Choroid plexus epithelial cell (primary cell): Measurements from ENCODE around the gene CDR2L.
A peak's percentile ranks its signal among the peaks of the same experiment; 100 is the strongest.

Experiments
- DNase-seq: peaks from one replicate; pipeline ENCODE4 v3.0.0-alpha.2; 2010; ENCODE audit warnings: low read depth
- H3K4me3 ChIP-seq: 2 replicates; pipeline ENCODE4 v1.5.1; 2011; ENCODE audit warnings: low read depth, mild to moderate bottlenecking, control low read depth, low read length, moderate library complexity
- TF ChIP-seq, protein P1 (sequence below): conservative IDR thresholded peaks from 2 replicates; pipeline ENCODE4 v1.5.1; 2011; ENCODE audit warnings: low read depth, mild to moderate bottlenecking, control low read depth, inconsistent platforms, low read length, moderate library complexity

CDR2L gene

DNA sequence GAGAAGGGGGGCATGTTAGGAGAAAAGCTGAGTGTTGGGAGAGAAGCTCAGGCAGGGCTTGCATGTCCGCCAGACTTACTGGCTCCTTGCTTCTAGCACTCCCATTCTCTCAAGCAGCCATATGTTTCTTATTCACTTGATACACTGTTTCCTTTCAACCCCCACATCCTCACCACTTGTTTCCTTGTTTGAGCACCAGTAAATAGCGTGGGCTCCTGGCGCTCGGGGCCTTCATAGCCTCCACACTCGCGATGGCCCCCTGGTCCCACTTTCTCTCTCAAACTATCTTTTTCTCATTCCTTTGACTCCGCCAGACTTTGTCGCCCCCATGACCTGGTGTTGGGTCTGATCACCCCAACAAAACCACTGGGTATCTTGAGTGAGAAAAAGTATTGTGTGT is 42.7 kb downstream of the CDR2L start:
- H3K4me3 ChIP-seq = no peak overlapping the region
- TF ChIP-seq, protein P1, sequence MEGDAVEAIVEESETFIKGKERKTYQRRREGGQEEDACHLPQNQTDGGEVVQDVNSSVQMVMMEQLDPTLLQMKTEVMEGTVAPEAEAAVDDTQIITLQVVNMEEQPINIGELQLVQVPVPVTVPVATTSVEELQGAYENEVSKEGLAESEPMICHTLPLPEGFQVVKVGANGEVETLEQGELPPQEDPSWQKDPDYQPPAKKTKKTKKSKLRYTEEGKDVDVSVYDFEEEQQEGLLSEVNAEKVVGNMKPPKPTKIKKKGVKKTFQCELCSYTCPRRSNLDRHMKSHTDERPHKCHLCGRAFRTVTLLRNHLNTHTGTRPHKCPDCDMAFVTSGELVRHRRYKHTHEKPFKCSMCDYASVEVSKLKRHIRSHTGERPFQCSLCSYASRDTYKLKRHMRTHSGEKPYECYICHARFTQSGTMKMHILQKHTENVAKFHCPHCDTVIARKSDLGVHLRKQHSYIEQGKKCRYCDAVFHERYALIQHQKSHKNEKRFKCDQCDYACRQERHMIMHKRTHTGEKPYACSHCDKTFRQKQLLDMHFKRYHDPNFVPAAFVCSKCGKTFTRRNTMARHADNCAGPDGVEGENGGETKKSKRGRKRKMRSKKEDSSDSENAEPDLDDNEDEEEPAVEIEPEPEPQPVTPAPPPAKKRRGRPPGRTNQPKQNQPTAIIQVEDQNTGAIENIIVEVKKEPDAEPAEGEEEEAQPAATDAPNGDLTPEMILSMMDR = no peak
- DNase-seq = no peak

DNA sequence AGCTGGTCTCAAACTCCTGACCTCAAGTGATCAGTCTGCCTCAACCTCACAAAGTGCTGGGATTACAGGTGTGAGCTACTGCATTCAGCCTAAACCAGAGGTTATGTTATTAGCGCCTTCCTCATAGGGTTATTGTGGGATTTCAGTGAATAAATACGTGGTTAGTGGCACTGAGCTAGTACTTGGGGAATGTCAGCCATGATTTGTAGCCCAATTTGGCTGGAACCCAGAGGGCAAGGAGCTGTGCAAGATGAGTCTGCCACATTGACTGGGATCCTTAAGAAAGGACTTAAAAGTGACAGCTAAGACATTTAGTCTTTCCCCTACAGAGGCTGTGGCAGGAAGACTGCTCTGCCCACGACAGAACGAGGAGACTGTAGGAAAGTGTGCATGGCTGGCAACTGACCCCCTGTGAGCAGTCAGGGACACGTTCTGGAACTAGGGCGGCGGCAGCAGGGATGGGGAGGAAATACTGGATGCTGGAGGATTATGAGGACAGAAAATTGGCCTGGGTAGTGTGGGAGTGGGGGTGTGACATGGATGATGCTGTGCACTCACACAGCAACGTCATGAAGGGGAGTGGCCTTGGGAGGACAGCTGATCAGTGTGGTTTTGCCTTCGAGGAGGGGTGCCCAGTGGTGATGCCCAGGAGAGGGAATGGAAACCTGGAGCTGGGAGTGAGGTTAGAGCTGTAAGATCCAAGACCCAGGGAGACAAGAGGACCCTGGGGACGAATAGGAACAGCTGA is 44.7 kb downstream of the CDR2L start:
- TF ChIP-seq, protein P1 = no peak
- DNase-seq = peak; percentile 64
- H3K4me3 ChIP-seq = peak overlapping the region; percentile 43

DNA sequence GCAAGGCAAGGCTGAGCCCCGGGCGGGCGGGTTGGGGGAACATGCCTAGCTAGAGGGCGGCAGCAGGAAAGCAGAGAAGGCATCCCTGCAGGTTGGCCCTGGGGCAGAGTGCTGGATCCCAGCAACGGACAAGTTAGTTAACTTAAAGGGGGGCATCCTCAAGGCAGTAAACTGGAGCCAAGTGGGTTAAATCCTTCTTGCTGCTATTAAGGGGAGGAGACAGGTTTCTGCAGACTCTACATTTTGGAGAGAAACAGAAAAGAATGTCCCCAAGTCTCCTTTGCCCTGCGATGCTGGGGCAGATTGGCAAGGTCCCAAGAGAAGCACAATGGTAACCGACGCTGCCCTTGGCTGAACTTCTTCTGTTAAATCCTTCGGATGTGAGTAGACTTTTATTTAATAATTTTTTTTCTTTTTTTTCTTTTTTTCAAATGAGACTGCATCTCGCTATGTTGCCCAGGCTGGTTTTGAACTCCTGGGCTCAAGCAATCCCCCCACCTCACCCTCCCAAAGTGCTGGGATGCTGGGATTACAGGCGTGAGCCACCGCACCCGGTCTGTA is 45.4 kb downstream of the CDR2L start:
- TF ChIP-seq, protein P1 = no peak
- peak overlapping the region; percentile 88 for H3K4me3 ChIP-seq
- peak; percentile 5 for DNase-seq

DNA sequence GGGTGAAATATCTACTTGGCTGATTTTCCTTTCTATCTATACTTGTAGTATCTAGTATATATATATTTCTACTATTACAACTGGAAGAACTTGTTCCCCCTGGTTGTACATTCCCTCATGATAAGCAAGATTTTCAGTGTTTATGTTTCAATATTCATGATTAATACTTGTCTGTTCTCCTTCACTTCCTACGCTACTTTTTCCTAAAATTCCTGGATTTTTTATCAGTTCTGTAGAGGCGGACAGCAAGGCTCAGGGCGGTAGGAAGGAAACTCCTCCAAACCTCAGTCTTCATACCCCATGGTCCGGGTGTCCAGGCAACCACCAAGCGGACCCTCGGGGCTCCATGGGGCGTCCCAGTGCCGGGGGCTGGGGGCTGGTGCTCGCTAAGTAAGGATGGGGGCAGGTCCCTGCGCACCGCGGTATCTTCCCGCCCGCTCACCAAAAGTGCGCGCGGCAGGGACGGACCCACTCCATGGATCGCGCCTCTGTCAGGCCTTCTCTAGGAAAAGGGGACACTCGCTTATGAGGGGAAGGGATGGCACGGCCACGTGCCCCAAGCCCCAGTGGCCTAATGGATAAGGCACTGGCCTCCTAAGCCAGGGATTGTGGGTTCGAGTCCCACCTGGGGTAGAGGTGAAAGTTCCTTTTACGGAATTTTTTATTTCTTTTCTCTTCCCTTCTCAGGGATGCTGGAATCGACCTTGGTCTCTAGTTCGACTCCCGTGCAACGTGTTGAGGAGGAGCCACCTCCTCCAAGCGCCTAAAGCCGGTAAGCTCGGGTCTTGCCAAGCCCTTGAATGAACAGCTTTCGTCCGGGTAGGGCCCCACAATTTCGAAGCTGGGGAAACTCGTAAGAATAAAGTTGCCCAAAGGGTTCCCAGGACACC is 46.2 kb downstream of the CDR2L start:
- DNase-seq = peak; percentile 91
- peak overlapping the region; percentile 88 for H3K4me3 ChIP-seq
- TF ChIP-seq, protein P1 = no peak

DNA sequence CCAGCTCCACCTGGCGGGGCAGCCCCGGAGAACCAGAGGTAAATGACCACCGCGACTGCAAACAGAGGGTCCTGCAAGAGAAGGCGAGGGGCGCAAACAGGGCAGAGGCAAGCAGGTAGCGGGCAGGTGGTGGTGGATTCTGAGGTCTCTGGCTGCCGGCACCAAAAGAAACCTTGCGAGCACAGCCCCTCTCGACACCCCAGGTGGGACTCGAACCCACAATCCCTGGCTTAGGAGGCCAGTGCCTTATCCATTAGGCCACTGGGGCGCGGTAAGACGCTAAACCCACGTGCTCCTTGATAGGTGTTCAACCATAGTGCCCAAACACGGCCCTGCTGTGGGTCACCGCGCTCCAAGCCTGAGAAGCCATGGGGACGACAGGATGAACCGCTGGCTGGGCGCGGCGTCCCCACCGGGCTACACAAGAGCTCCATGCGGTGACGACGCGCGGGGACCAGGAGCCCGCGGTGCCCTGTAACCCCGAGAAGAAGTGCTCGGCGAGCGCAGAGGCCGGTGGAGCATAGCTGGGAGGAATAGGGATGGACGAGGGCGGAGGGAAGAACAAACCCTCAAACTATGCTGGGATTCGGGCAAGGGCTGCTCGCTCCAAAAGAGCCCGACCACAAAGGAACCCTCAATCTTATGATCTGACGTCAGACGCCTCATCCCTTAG is 46.9 kb downstream of the CDR2L start:
- peak overlapping the region; percentile 88 for H3K4me3 ChIP-seq
- TF ChIP-seq, protein P1 = peak; percentile 39
- DNase-seq = peak; percentile 90

DNA sequence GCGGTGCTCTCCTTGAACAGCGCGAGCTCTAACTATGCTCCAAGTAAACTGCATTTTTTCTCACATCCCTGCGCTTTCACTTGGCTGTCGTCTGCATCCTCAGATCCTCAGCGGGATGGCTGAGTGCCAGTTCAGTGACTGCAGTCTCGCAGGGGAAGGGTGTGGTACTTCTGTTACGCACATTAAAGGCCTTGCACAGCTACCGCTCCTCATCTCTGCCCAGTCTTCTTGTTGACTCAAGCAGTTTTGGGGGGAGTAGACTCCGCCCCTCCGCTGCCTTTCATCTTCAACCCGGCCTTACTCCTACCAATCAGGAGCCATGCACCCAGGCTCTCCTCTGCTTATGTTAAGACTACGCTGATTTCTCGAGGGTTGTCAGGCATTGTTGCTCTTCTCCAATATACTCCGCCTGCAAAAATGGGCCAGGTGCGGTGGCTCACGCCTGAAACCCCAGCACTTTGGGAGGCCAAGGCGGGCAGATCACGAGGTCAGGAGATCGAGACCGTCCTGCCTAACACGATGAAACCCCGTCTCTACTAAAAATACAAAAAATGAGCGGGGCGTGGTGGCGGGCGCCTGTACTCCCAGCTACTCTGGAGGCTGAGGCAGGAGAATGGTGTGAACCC is 49.3 kb downstream of the CDR2L start:
- DNase-seq = peak; percentile 8
- TF ChIP-seq, protein P1 = no peak
- no peak overlapping the region for H3K4me3 ChIP-seq
